AG09319 (cell line): ENCODE results near the gene ELAVL1.
"Not testable (repeated sequence)": the region's sequence is repeated elsewhere in the genome, so short reads cannot be mapped to it uniquely, and the experiment has no call there.

Experiments used
- DNase-seq: peaks from one replicate; pipeline ENCODE4 v3.0.0-alpha.2; 2010; ENCODE audit warnings: low read depth; ENCODE audit errors: extremely low read depth
- TF ChIP-seq, protein P1 (sequence below): IDR thresholded peaks from 2 replicates; pipeline ENCODE4 v1.5.1; 2011; ENCODE audit warnings: low read depth, mild to moderate bottlenecking, inconsistent platforms, low read length, moderate library complexity

The ELAVL1 gene

DNA sequence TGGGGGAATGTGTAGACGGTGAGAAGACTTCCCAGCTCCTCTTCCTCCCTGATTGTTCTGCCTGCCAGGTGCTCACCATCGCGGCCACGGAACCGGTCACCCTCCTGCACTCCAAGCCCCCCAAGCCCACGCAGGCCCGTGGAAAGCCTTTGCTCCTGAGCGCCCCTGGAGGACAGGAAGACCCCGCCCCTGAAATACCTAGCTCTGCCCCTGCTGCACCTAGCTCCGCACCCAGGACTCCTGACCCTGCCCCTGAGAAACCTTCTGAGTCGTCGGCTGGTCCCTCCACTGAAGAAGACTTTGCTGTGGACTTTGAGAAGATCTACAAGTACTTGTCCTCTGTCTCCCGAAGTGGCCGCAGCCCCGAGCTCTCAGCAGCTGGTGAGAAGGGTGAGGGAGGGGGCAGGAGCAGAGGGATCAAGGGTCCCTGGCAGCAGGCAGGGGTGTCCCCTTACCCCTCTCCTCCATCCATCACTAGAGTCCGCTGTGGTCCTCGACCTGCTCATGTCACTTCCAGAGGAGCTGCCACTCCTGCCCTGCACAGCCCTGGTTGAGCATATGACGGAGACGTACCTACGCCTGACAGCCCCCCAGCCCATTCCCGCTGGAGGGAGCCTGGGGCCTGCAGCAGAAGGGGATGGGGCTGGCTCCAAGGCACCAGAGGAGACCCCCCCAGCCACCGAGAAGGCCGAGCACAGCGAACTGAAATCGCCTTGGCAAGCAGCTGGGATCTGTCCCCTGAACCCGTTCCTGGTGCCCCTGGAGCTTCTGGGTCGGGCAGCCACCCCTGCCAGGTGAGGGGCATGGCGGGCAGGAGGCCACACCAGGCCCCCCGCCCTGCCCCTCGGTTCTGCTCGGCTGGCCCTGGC lies 83.2 kb downstream of the ELAVL1 start:
- DNase-seq, result no peak
- TF ChIP-seq, protein P1, sequence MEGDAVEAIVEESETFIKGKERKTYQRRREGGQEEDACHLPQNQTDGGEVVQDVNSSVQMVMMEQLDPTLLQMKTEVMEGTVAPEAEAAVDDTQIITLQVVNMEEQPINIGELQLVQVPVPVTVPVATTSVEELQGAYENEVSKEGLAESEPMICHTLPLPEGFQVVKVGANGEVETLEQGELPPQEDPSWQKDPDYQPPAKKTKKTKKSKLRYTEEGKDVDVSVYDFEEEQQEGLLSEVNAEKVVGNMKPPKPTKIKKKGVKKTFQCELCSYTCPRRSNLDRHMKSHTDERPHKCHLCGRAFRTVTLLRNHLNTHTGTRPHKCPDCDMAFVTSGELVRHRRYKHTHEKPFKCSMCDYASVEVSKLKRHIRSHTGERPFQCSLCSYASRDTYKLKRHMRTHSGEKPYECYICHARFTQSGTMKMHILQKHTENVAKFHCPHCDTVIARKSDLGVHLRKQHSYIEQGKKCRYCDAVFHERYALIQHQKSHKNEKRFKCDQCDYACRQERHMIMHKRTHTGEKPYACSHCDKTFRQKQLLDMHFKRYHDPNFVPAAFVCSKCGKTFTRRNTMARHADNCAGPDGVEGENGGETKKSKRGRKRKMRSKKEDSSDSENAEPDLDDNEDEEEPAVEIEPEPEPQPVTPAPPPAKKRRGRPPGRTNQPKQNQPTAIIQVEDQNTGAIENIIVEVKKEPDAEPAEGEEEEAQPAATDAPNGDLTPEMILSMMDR, result no peak

DNA sequence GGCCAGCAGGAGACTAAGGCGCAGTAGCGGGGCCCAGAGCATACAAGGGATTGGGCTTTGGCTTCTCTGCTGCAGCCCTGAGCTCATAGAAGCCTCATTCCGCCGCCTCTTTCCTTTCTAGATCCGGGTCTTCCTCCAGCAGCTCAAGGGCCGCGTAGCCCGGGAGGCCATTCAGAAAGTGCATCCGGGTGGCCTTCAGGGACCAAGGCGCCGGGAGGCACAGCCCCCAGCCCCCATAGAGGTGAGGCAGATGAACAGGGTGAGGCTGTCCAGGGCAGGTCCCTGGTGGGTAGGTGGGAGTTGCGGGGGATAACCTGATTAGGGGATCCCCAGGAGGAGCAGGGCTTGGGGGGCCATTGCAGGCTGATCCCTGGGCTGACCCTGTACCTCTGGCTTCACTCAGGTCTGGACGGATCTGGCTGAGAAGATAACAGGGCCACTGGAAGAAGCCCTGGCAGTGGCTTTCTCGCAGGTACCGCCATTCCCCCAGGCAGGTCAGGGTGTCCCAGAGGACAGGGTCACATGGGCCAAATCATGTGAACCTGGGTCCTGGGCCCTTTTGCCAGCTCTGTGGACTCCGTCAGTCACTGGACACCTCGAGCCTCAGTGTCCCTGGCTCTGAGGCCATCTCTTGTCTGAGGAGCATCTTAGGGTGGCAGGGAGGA lies 84.0 kb downstream of the ELAVL1 start:
- DNase-seq, result no peak

DNA sequence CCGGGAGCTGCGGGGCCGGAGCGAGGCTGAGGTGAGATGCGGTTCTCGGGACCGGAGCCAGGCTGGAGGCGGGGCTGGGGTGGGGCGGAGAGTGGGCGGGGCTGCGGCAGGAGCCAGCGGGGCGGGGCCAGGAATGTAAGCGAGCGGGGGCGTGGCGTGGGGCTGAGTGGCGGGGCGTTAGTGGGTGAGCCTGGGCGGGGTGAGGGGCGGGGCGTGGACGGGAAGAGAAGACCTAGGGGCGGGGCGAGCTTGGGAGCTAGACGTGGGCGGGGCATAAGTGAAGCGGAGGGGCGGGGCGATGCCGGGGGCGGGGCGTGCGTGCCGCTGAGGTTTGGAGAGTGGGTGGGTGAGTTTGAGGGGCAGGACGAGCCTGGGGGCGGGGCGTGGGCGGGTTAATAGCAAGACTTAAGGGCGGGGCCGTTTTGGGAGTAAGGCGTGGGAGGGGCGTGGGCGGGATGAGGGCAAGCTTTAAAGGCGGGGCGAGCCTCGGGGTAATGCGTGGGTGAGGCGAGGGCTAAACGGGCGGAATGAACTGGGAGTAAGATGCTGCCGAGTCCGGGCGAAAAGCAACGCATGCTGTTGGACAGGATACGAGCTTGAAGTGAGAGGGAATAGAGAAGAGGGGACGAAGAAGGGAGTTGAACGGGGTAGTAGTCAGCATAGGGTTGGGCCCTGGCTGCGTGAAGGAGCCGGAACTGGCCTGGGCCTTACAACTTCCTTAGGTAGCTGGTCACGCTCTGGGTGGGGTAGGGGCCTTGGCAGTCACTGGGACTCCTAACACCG lies 84.7 kb downstream of the ELAVL1 start:
- DNase-seq, result peak; percentile 97
- TF ChIP-seq, protein P1, result no peak

More for the DNA sequence above, 84.0 kb downstream of the ELAVL1 start:
- TF ChIP-seq, protein P1, result no peak

DNA sequence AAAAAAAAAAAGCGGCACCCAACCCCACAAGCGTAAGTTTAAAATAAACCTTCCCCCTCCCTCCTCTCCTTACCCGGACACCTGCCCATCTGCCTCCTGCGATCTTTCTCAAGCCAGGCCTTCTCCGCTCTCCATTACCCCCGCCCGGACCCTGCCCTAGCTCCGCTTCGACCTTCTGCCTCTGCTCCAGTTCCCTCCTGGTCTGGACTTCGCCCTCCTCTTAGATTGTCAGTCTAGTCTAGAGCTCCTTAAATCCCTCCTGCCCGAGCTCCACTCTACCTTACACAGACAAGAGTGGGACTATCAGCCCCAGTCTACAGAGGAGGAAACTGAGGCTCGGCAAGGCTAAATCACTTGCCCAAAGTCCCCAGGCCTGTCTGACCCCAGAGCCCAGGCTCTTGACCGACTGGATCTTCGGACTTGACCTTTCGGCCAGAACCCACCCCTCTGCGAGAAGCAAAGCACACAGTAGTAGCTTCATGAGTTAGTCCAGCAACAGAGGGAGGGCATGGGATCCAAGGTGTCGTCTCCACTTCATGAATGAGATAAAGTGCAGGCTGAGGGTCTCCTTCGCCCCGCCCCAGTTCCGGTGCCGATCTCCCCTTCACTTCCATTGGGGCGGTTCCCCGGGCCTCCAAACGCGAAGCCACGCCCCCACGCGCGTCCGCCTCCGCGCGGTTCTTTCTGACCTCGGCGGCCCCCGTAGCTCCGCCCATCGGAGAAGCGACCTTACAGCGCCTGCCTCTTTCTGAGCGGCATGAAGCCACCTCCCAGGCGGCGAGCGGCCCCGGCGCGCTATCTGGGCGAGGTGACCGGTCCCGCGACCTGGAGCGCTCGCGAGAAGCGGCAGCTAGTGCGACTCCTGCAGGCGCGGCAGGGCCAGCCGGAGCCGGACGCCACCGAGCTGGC lies 85.6 kb downstream of the ELAVL1 start, which contains the start of gene SNAPC2:
Gene SNAPC2 (plus strand): TSS at position 729 of the 909 bp plus-strand sequence. CDS start 29 bp downstream, at position 758.
- TF ChIP-seq, protein P1, result no peak
- DNase-seq, result peak; percentile 87

DNA sequence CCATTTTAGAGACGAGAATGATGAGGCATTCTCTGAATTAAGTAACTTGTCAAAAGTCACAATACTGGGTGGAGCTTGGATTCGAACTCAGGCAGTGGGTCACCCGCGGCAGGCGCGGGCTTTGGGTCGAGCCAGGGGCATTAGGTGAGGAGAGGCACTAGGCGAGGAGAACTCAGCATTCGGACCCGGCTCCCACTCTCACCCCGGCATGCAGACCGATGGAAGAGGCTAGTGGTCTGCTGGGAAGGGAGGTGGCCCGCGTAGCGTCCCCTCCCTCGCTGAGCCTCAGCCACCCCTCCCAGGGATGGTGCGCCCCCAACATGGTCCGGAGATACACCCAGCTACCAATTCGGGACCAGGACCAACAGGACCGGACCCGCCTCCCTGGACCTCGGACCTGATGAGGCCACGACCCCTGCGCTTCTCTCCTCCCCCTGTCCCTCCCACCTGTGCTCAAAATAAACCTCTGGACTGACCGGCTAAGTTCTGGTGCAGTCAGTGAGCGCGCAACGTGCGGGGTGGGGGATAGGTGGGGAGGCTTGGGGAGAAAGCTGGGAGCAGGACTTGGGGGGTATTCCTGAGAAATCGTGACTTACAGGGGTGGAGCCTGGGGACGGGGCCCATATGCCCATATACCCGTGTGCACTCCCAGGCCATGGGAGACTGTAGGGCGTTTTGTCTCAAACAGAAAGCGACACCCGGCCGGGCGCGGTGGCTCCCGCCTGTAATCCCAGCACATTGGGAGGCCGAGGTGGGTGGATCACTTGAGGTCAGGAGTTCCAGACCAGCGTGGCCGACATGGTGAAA lies 86.6 kb downstream of the ELAVL1 start:
- TF ChIP-seq, protein P1, result no peak
- DNase-seq, result no peak

DNA sequence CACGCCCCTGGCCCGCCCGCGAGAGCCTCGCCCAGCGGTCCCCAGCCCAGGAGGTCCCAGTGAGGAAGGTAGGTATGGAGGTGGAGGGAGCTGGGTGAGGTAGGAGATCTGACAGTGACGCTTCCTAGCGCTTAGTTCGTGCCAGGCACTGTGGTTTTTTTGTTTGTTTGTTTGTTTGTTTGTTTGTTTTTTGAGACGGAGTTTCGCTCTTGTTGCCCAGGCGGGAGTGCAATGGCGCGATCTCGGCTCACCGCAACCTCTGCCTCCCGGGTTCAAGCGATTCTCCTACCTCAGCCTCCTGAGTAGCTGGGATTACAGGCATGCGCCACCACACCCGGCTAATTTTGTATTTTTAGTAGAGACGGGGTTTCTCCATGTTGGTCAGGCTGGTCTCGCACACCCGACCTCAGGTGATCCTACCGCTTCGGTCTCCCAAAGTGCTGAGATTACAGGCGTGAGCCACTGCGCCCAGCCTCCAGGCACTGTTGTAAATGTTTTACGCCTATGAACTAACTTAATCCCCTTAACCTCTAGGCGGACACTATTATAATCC lies 87.3 kb downstream of the ELAVL1 start:
- DNase-seq, result not testable (repeated sequence)
